Peyer's patch (tissue), 4 donors: ENCODE measurements around the gene SIL1. TPM values are rescaled to one million over a fixed set of nuclear protein-coding genes. Genes with fewer than 3 reads are reported as not detected.
A peak's percentile ranks its signal among the peaks of the same experiment; 100 is the strongest.

Source experiments
- DNase-seq, 3 donors: peaks; one replicate each; pipeline ENCODE4 v3.0.0-alpha.2; 2017 to 2019
- H3K27ac ChIP-seq, 4 donors: fragments of 200-600 bp; sonication (generic); one replicate each; pipeline ENCODE4 v1.5.1; 2016 to 2019
- H3K27me3 ChIP-seq, 2 donors: fragments of 200-600 bp; sonication (generic); one replicate each; pipeline ENCODE4 v1.5.1; 2019
- H3K36me3 ChIP-seq, 3 donors: fragments of 200-600 bp; sonication (generic); one replicate each; pipeline ENCODE4 v1.5.1; 2016 to 2019
- H3K4me1 ChIP-seq, 4 donors: fragments of 200-600 bp; sonication (generic); one replicate each; pipeline ENCODE4 v1.5.1; 2016 to 2019
- H3K4me3 ChIP-seq, 4 donors: fragments of 200-600 bp; sonication (generic); 1 replicate in 3 of 4; 2 replicates in 1 of 4; pipeline ENCODE4 v1.5.1; 2016 to 2019; ENCODE audit warnings: mild to moderate bottlenecking in 1 of 4
- H3K9me3 ChIP-seq, 4 donors: fragments of 200-600 bp; sonication (generic); one replicate each; pipeline ENCODE4 v1.5.1; 2016 to 2019; ENCODE audit warnings: mild to moderate bottlenecking in 1 of 4
- CTCF ChIP-seq, 6 experiments: fragments of 450-650 bp in 4 of 6; fragments of 200-600 bp in 2 of 6; sonication (generic) in 1 of 6; IDR thresholded peaks; one replicate each; pipeline ENCODE4 v1.5.1; 2017 to 2019; ENCODE audit warnings: antibody characterized with exemption in 6 of 6, mild to moderate bottlenecking in 3 of 6, moderate library complexity in 1 of 6
- POLR2A ChIP-seq, 2 donors: fragments of 450-650 bp; IDR thresholded peaks; one replicate each; pipeline ENCODE4 v1.5.1; 2017; ENCODE audit warnings: antibody characterized with exemption in 2 of 2, mild to moderate bottlenecking in 2 of 2, moderate library complexity in 2 of 2
- total RNA-seq, 4 donors: library from RNA; depleted of rRNA; stranded (reverse); fragments of >200 nt; gene quantifications; one replicate each; pipeline ENCODE4 v1.1.0, GENCODE V29; 2016

SIL1 gene
- 10 to 100 TPM; 23.6 to 84.2 (median 39.2) TPM for total RNA-seq

GRCh38 chr5:139197710-139198669 lies at the start of gene SIL1:
Gene SIL1 (minus strand): TSS chr5:139198368. CDS start chr5:139127843, 70,525 bp downstream.
- Histone ChIP-seq H3K27ac (peak within 1 kb of the TSS; percentile 81 to 89 (median 85)), H3K4me1 (peaks cover 0 to 7% (median 0%) of the 10 kb centered on the region in 4 donors), H3K36me3 (no peaks in the 10 kb centered on the region), H3K27me3 (no peaks in the 10 kb centered on the region), H3K4me3 (peak within 1 kb of the TSS; percentile 58 to 82 (median 66)), H3K9me3 (no peaks in the 10 kb centered on the region)
- peak in 1 of 6 experiments; percentile 3 for TF ChIP-seq CTCF (IDR thresholded peaks at IDR 0.05)
- TF ChIP-seq POLR2A (IDR thresholded peaks at IDR 0.05), result peak; percentile 85 to 87
- DNase-seq, result peak; percentile 98 to 99 (median 99)

- no peak for TF ChIP-seq POLR2A (IDR thresholded peaks at IDR 0.05)
- TF ChIP-seq CTCF (IDR thresholded peaks at IDR 0.05), result no peak
- no peaks in the 10 kb centered on the region for H3K4me1 ChIP-seq
- H3K9me3 ChIP-seq, result no peaks in the 10 kb centered on the region
- DNase-seq, result no peak
- no peak overlapping the region for H3K27ac ChIP-seq
- H3K27me3 ChIP-seq, result no peaks in the 10 kb centered on the region
- H3K4me3 ChIP-seq, result no peak overlapping the region
- no peaks in the 10 kb centered on the region for H3K36me3 ChIP-seq
Observed at GRCh38 chr5:139246394-139246793, 48.2 kb upstream of the SIL1 start.

GRCh38 chr5:139245637-139246339 lies 47.6 kb upstream of the SIL1 start:
- TF ChIP-seq CTCF (IDR thresholded peaks at IDR 0.05) (no peak), POLR2A (IDR thresholded peaks at IDR 0.05) (no peak)
- H3K4me3 ChIP-seq, result no peak overlapping the region
- no peaks in the 10 kb centered on the region for H3K27me3 ChIP-seq
- H3K27ac ChIP-seq, result no peak overlapping the region
- no peaks in the 10 kb centered on the region for H3K4me1 ChIP-seq
- no peaks in the 10 kb centered on the region for H3K9me3 ChIP-seq
- H3K36me3 ChIP-seq, result no peaks in the 10 kb centered on the region
- DNase-seq, result no peak

GRCh38 chr5:139243425-139243970 lies 45.3 kb upstream of the SIL1 start:
- TF ChIP-seq CTCF (IDR thresholded peaks at IDR 0.05), result no peak
- TF ChIP-seq POLR2A (IDR thresholded peaks at IDR 0.05), result no peak
- Histone ChIP-seq H3K36me3 (no peaks in the 10 kb centered on the region), H3K9me3 (no peaks in the 10 kb centered on the region)

GRCh38 chr5:139241139-139241538 lies 43.0 kb upstream of the SIL1 start:
- Histone ChIP-seq H3K9me3 (no peaks in the 10 kb centered on the region), H3K27ac (no peak overlapping the region), H3K27me3 (no peaks in the 10 kb centered on the region), H3K36me3 (no peaks in the 10 kb centered on the region), H3K4me3 (no peak overlapping the region), H3K4me1 (no peaks in the 10 kb centered on the region)
- DNase-seq, result no peak
- no peak for TF ChIP-seq POLR2A (IDR thresholded peaks at IDR 0.05)
- TF ChIP-seq CTCF (IDR thresholded peaks at IDR 0.05), result no peak

More at GRCh38 chr5:139243425-139243970, 45.3 kb upstream of the SIL1 start:
- no peaks in the 10 kb centered on the region for H3K27me3 ChIP-seq
- H3K27ac ChIP-seq, result no peak overlapping the region
- no peak for DNase-seq
- H3K4me1 ChIP-seq, result no peaks in the 10 kb centered on the region
- no peak overlapping the region for H3K4me3 ChIP-seq
